ENCODE data around the gene CYP24A1. TPM values are rescaled to one million over a fixed set of nuclear protein-coding genes. Genes with fewer than 3 reads are reported as not detected.

Gene CYP24A1
- total RNA-seq, 1 donor from 2014 or later: not detected

DNA sequence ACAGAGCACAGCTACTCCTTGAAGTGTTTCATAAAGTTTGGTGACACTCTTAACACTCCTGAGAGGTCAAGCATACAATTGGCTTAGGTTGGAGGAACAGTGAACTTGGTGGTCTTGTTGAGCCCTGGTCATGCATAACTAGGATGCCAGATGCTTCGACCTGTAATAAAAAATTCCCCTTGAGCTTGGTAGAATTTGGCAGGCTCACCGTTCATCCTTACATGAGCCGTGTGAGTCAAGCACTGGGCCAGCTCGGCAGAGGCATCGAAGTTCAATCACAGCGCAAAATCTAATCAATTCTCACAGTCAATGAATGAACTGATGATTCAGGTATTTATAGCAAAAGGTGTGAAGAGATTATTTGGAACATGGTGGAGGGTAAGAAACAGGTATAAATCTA, 33.7 kb downstream of the CYP24A1 start:
- H3K36me3 ChIP-seq: no peaks in the 10 kb centered on the region
- H4K20me1 ChIP-seq (ENCODE audit: low read depth): no peaks in the 10 kb centered on the region
- H3K9me3 Mint-ChIP-seq: no peaks in the 10 kb centered on the region
- no peak for DNase-seq (ENCODE audit: low spot score)
- H3K27ac ChIP-seq: no peak overlapping the region
- peaks cover 2% of the 10 kb centered on the region for H3K27me3 Mint-ChIP-seq (ENCODE audit: insufficient read depth, low read depth)
- no peaks in the 10 kb centered on the region for H3K4me1 Mint-ChIP-seq
- H3K27me3 ChIP-seq: no peaks in the 10 kb centered on the region
- H3K79me2 ChIP-seq (ENCODE audit: low read depth): no peaks in the 10 kb centered on the region
- H3K4me1 ChIP-seq: no peaks in the 10 kb centered on the region
- H3K27ac Mint-ChIP-seq: no peak overlapping the region
- H3K9me3 ChIP-seq (ENCODE audit: low read depth): no peaks in the 10 kb centered on the region
- TF ChIP-seq, protein P1, sequence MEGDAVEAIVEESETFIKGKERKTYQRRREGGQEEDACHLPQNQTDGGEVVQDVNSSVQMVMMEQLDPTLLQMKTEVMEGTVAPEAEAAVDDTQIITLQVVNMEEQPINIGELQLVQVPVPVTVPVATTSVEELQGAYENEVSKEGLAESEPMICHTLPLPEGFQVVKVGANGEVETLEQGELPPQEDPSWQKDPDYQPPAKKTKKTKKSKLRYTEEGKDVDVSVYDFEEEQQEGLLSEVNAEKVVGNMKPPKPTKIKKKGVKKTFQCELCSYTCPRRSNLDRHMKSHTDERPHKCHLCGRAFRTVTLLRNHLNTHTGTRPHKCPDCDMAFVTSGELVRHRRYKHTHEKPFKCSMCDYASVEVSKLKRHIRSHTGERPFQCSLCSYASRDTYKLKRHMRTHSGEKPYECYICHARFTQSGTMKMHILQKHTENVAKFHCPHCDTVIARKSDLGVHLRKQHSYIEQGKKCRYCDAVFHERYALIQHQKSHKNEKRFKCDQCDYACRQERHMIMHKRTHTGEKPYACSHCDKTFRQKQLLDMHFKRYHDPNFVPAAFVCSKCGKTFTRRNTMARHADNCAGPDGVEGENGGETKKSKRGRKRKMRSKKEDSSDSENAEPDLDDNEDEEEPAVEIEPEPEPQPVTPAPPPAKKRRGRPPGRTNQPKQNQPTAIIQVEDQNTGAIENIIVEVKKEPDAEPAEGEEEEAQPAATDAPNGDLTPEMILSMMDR (IDR thresholded peaks at IDR 0.05): no peak
- TF ChIP-seq EZH2 (IDR thresholded peaks at IDR 0.05) (no peak), EZH2phosphoT487 (IDR thresholded peaks at IDR 0.05) (no peak)
- no peaks in the 10 kb centered on the region for H3F3A ChIP-seq (ENCODE audit: low read depth)
- no peak overlapping the region for H3K9ac ChIP-seq
- no peak overlapping the region for H2AFZ ChIP-seq (replicated peaks)
- no peak overlapping the region for H3K4me2 ChIP-seq
- H3K4me3 Mint-ChIP-seq: no peak overlapping the region
- no peaks in the 10 kb centered on the region for H3K36me3 Mint-ChIP-seq
- no peak overlapping the region for H3K4me3 ChIP-seq

DNA sequence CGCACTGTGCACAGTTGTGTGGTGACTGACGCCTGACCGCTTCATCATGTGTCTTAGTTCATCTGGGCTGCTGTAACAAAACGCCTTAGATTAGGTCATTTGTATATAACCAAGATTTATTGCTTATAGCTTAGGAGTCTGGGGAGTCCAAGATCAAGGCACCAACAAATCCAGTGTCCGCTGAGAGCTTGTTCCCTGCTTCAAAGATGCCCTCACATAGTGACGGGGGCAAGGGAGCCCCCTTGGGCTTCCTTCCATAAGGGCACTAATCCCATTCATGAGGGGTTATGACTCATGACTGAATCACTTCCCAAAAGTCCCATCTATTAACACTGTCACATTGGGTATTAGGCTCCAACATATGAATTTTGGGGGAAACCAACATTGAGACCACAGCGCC, 34.6 kb downstream of the CYP24A1 start:
- H4K20me1 ChIP-seq (ENCODE audit: low read depth): no peaks in the 10 kb centered on the region
- H3K4me1 ChIP-seq: no peaks in the 10 kb centered on the region
- Mint-ChIP-seq H3K9me3 (no peaks in the 10 kb centered on the region), H3K4me3 (no peak overlapping the region), H3K27ac (no peak overlapping the region), H3K4me1 (no peaks in the 10 kb centered on the region), H3K36me3 (no peaks in the 10 kb centered on the region), H3K27me3 (ENCODE audit: insufficient read depth, low read depth) (peaks cover 2% of the 10 kb centered on the region)
- no peaks in the 10 kb centered on the region for H3K79me2 ChIP-seq (ENCODE audit: low read depth)
- H3K9me3 ChIP-seq (ENCODE audit: low read depth): no peaks in the 10 kb centered on the region
- H3K27ac ChIP-seq: no peak overlapping the region
- H3K27me3 ChIP-seq: no peaks in the 10 kb centered on the region
- TF ChIP-seq EZH2 (IDR thresholded peaks at IDR 0.05) (no peak), EZH2phosphoT487 (IDR thresholded peaks at IDR 0.05) (no peak)
- TF ChIP-seq, protein P1 (IDR thresholded peaks at IDR 0.05): no peak
- no peak overlapping the region for H3K4me2 ChIP-seq
- no peak for DNase-seq (ENCODE audit: low spot score)
- no peak overlapping the region for H2AFZ ChIP-seq (replicated peaks)
- no peaks in the 10 kb centered on the region for H3K36me3 ChIP-seq
- no peaks in the 10 kb centered on the region for H3F3A ChIP-seq (ENCODE audit: low read depth)
- no peak overlapping the region for H3K9ac ChIP-seq
- H3K4me3 ChIP-seq: no peak overlapping the region

DNA sequence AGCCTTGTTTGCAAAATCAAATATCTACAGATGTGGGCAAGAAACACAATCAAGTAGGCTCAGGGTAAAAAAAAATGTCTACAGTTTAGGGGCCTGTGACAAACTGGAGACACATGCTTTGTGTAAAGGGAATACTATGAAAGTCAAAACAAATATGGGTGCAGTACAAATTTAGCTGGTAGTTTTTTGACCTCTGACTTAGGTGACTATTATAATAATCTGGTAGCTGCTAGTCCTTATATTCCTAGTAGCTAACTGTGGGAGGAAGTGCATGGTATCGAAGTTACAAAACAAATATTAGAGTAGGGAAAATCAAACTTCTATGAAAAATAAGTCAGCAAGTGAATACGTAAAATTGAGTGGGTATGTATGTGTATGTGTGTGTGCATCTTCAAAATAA, 35.4 kb downstream of the CYP24A1 start:
- Mint-ChIP-seq H3K4me3 (no peak overlapping the region), H3K4me1 (no peaks in the 10 kb centered on the region), H3K36me3 (no peaks in the 10 kb centered on the region), H3K27me3 (ENCODE audit: insufficient read depth, low read depth) (peaks cover 2% of the 10 kb centered on the region), H3K9me3 (no peaks in the 10 kb centered on the region), H3K27ac (no peak overlapping the region)
- DNase-seq (ENCODE audit: low spot score): no peak
- Histone ChIP-seq H3K4me2 (no peak overlapping the region), H3K9ac (no peak overlapping the region), H3K27me3 (no peaks in the 10 kb centered on the region), H3F3A (ENCODE audit: low read depth) (no peaks in the 10 kb centered on the region), H3K36me3 (no peaks in the 10 kb centered on the region), H3K79me2 (ENCODE audit: low read depth) (no peaks in the 10 kb centered on the region), H3K4me1 (peaks cover 2% of the 10 kb centered on the region), H3K9me3 (ENCODE audit: low read depth) (no peaks in the 10 kb centered on the region), H3K27ac (no peak overlapping the region), H4K20me1 (ENCODE audit: low read depth) (no peaks in the 10 kb centered on the region), H3K4me3 (no peak overlapping the region), H2AFZ (replicated peaks) (no peak overlapping the region)
- no peak for TF ChIP-seq EZH2 (IDR thresholded peaks at IDR 0.05)
- no peak for TF ChIP-seq EZH2phosphoT487 (IDR thresholded peaks at IDR 0.05)
- TF ChIP-seq, protein P1 (IDR thresholded peaks at IDR 0.05): no peak

Data from neural progenitor cell (in vitro differentiated cells).